ENCODE data around the gene DCAF17.
"Not testable (repeated sequence)": the region's sequence is repeated elsewhere in the genome, so short reads cannot be mapped to it uniquely, and the experiment has no call there.

DNA sequence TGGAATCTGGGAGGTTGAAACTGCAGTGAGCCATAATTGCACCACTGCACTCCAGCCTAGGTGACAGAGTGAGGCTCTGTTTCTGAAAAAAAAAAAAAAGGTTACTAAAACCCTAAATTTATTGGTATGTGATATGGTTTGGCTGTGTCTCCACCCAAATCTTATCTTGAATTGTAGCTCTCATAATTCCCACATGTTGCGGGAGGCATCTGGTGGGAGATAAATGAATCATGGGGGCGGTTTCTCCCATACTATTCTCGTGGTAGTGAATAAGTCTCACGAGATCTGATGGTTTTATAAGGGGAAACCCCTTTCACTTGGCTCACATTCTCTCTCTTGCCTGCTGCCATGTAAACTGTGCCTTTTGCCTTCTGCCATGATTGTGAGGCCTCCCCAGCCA is 19.4 kb upstream of the DCAF17 start:
- TF ChIP-seq, protein P1, sequence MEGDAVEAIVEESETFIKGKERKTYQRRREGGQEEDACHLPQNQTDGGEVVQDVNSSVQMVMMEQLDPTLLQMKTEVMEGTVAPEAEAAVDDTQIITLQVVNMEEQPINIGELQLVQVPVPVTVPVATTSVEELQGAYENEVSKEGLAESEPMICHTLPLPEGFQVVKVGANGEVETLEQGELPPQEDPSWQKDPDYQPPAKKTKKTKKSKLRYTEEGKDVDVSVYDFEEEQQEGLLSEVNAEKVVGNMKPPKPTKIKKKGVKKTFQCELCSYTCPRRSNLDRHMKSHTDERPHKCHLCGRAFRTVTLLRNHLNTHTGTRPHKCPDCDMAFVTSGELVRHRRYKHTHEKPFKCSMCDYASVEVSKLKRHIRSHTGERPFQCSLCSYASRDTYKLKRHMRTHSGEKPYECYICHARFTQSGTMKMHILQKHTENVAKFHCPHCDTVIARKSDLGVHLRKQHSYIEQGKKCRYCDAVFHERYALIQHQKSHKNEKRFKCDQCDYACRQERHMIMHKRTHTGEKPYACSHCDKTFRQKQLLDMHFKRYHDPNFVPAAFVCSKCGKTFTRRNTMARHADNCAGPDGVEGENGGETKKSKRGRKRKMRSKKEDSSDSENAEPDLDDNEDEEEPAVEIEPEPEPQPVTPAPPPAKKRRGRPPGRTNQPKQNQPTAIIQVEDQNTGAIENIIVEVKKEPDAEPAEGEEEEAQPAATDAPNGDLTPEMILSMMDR (IDR thresholded peaks at IDR 0.05; ENCODE audit: low read depth, low read length, missing input control), result not testable (repeated sequence)
- TF ChIP-seq, protein P2, sequence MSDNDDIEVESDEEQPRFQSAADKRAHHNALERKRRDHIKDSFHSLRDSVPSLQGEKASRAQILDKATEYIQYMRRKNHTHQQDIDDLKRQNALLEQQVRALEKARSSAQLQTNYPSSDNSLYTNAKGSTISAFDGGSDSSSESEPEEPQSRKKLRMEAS (IDR thresholded peaks at IDR 0.05), result not testable (repeated sequence)
- TF ChIP-seq, protein P3, sequence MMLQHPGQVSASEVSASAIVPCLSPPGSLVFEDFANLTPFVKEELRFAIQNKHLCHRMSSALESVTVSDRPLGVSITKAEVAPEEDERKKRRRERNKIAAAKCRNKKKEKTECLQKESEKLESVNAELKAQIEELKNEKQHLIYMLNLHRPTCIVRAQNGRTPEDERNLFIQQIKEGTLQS (IDR thresholded peaks at IDR 0.05), result not testable (repeated sequence)
- TF ChIP-seq RAD21 (IDR thresholded peaks at IDR 0.05); YY1 (IDR thresholded peaks at IDR 0.05); TAF1 (conservative IDR thresholded peaks at IDR 0.05); FOXA1 (IDR thresholded peaks at IDR 0.05): not testable (repeated sequence)

All from liver (tissue), 3 donors.